Measurements from ENCODE around the gene KRT73.

- no peak for TF ChIP-seq CTCF (IDR thresholded peaks at IDR 0.05)
- no peak for TF ChIP-seq POLR2A (IDR thresholded peaks at IDR 0.05)
These were observed 51.5 kb downstream of the KRT73 start for GRCh38 chr12:52566847-52567291.
